HG02840 (cell line): Measurements from ENCODE around the gene NELFB.
"Not testable (repeated sequence)": the region's sequence is repeated elsewhere in the genome, so short reads cannot be mapped to it uniquely, and the experiment has no call there.

ENCODE experiments used
- ATAC-seq: cut with Tn5 transposase; IDR thresholded peaks from one replicate; pipeline ENCODE4 v1.9.1; 2021; ENCODE audit warnings: mild to moderate bottlenecking, moderate library complexity, moderate number of reproducible peaks; ENCODE audit not compliant: unreplicated experiment, low FRiP score

NELFB gene

DNA sequence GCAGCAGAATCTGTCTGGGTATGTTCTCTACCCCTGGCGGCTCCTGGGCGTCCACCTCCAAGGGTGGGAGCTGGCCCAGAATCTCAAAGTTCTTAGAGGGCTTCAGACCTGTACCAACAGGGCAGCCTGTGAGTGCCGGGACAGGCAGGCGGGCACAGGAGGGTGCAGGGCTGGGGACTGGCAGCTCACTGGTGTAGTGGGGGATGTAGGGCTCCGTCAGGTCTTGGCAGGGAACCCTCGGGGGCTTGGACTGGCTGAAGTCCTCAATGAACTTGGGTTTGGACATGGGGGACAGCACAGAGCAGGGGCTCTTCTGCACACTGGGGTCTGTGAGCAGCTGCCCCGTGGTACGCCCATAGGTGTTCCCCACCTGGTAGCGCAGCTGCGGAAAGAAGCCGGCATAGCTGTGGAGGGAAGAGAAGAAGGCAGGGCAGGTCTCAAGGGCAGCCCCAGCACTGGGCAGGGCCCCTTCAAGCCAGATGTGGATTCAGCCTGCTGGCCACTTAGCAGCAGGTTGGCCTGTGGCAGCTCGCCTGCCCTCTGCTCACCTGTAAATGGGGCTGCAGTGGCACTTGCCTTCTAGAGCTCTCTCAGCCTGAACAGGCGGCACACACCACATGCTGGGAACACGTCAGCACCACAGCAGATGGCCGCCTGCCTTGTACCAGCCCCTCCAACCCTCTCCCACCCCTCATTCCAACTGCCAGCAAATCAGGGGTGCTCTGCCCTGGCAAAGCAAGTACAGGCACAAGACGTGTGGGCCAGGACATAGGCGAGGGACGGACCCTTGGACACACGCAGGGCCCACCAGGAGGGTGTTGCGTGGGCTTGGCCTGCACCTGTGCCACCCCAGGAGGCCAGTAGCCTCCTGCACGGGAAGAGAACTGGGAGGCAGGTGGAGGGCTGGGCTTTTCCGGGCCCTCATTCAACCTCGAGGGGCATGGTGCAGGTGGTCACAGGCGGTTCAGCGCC lies 9.4 kb upstream of the NELFB start:
- ATAC-seq, result no peak

DNA sequence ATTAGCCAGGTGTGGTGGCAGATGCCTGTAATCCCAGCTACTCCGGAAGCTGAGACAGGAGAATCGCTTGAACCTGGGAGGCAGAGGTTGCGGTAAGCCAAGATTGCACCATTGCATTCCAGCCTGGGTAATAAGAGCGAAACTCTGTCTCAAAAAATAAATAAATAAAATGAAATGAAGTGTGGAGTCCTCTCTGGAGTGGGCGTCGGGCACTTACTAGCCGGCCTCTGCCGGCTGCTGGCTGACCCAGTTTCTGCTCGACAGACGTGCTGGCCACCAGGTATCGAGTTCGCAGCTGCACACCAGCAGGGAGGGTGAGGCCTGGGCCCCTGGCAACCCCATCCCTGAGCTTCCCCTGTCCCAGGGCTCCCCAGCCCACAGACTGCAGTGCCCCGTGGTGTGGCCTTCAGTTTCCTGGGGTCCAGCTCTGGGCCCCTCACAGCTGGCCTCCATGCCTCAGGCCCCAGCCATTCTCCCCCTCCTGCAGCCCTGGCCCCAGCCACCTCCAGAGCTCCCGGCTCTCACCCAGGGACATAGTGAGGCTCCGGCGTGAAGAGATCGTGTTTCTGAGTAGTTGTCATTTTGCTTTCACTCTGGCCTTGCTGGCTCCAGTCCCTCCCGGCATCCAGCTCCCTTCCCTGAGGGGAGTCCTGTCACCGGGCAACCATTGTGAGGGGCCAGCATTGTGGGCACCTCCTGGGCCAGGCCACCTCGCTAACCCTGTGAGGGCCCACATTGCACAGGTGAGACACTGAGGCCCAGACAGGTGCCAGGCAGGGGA lies 7.8 kb upstream of the NELFB start:
- ATAC-seq, result no peak

DNA sequence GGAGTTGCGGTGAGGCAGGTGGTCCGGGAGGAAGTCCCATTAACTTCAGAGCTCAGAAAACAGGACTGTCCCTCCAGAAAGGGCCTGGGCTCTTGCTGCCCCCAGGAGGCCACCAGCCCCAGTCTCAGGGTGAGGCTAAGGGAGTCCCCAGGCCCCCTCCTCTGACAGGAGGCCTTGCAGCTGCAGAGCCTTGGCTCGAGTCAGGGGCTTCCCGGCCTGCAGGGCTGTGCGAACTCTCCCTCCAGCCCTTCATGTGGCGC lies 7.3 kb upstream of the NELFB start:
- no peak for ATAC-seq

DNA sequence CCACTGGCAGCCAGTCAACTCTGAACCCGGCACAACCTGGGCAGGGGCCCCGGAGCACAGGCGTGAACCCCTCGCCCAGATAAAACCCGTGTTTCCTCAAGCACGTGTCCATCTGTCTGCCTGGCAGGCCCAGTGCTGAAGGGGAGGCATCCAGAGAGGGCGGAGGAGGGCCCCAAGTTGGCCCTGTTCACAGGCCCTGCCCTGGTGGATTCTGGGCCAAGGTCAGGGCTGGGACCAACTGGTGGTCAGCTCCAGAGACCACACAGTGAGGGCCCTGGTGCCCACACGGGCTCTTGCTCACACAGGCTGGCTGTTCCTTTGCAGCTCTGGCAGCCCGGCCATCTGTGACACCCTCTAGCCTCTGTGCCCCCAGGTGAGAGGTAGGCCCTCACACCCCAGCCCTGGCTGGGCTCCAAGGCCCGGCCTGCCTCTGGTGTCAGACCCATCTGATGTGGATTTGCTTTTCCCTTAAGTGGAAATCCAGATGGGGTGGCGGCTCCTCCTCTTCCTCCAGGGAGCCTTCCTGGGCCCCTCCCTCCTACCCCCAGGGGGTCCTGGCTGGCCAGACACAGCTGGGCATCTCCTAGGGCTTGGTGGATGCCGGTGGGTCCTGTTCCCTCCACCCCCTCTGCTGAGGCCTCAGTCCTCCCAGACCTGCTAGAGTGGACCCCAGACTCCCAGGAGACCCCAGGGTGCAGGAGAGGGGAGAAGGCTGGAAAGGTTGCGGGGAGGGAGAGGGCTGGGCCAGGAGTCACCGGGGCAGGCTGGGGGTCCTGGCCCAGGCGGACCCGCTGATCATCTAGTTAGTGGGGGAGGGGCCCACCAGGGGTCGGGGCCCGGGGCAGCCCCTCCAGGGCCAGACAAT lies 4.6 kb upstream of the NELFB start:
- no peak for ATAC-seq

DNA sequence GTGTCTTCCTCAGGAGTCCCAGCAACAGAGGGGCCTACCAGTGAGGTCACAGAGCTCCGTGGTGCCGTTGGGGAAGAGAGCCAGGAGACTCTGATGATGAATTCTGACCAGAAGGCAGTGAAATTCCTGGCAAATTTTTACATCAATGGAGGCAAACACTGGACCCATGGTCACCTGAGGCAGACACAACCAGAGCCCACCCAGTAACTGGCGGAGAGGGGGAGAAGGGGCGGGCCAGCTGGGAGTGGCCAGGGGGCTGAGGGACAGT lies 4.0 kb upstream of the NELFB start, which contains the start of gene STPG3:
STPG3 (plus strand) TSS at position 93 of the 268 bp plus-strand sequence; CDS start at position 94, 1 bp downstream.
- ATAC-seq, result no peak

- no peak for ATAC-seq
These were observed 3.4 kb upstream of the NELFB start for GRCh38 chr9:137251490-137252268.

DNA sequence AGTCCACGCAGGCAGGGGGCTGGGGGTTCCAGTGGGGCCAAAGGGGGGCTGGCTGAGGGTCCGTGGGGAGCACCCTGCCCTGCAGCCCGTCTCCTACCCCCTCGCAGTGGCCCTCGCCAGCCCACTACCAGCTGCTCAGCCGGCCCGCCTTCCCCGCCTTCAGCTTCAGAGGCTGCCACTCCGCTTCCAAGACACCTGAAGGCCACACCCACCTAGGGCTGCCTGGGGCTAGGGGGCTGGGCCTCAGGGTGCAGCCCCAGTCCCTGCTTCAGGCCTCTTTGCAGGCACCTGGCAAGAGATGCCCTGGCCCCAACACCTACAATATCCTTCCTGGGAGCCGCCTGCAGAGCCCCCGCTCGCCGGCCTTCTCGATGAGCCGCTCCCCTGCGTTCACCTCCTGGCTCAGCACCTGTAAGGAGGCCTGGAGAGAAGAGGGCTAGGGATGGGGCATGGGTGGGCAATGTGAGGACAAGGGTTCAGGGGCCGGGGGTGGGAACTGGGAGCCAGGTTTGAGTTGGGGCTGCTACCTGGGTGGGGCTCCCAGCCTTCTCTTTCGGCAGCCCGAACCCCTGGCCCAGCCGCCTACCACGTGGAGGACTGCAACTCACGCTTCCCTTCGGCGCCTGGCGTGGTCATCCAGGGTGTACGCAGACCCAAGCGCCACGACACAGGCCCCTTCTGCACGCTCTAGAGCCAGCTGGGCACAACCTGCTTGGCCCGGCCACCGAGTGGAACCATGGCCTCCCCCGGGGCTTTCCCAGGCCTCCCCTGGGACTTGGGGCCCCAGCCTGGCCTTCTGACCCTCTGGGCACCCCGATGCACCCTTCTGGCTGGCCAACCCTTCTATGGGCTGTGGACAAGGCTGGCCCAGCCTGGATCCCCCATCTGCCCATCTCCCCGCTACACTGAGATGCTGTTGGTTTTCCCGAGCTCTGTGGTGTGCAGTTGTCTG lies 2.3 kb upstream of the NELFB start:
- no peak for ATAC-seq

GRCh38 chr9:137253717-137254623 lies 1.2 kb upstream of the NELFB start:
- ATAC-seq, result no peak

- peak; percentile 35 for ATAC-seq
These were observed 454 bp downstream of the NELFB start for GRCh38 chr9:137255448-137256114.

DNA sequence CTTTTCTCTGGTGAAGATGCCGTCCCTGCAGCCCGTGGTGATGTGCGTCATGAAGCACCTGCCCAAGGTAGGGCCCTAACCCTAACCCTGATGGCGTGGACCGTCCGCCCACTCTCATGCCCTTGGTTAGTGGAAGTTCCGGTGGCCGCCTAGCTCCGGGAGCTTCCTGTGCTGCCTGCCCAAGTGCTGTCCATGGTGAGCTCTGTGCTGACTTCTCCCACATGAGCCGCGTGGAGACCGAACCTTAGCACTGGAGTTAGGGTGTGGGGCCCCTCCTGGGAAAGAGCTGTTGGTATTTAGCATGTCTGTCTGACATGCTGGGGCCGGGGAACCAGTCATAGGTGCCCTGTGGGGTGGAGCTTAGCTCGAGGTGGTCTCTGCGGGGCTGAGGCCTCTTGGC lies 1.2 kb downstream of the NELFB start:
- no peak for ATAC-seq

GRCh38 chr9:137256856-137257255 lies 1.7 kb downstream of the NELFB start:
- ATAC-seq, result no peak

- ATAC-seq, result not testable (repeated sequence)
These were observed 7.2 kb downstream of the NELFB start for GRCh38 chr9:137262173-137262908.

DNA sequence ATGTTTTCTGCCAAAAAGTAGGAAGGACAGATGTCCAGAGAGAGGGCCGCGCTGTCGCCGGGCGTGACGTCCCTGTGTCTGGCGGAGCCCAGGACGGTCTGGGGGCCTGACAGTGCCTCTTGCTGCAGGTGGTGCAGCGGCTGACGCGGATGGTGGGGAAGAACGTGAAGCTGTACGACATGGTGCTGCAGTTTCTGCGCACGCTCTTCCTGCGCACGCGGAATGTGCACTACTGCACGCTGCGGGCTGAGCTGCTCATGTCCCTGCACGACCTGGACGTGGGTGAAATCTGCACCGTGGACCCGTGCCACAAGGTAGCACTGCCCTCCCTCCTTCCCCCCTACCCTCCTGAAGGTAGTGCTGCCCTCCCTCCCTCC lies 7.8 kb downstream of the NELFB start:
- no peak for ATAC-seq

DNA sequence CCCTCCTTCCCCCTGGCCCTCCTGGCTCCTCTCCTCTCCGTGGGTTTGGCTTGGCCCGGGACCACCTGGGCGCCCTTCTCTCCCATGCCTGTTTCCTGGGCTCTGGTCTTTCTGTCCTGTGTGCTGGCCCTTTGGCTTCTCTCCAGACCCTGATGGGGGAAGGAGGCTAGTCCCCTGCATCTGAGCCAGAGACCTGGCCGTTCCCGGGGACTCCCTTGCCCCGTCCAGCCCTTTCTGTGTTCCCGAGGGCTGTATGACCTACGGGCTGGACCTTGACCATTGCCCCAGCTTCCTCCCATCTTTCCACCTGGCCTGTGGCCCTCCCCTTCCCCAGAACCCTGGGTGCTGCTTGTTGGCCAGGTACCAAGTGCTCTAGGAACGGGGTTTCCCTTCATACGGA lies 8.4 kb downstream of the NELFB start:
- ATAC-seq, result no peak

- ATAC-seq, result no peak
These were observed 8.9 kb downstream of the NELFB start for GRCh38 chr9:137264067-137264466.

GRCh38 chr9:137265496-137266161 lies 10.5 kb downstream of the NELFB start:
- ATAC-seq, result no peak
